DOHH2 (cell line): Measurements from ENCODE around the gene ZBTB16.

Experiments
- EZH2phosphoT487 ChIP-seq: fragments of 200-600 bp; sonication (generic); IDR thresholded peaks from 2 replicates; pipeline ENCODE4 v1.6.1; 2017; ENCODE audit warnings: borderline replicate concordance, mild to moderate bottlenecking, antibody characterized with exemption, low read length, moderate library complexity, mixed read lengths
- TF ChIP-seq, protein P1 (sequence below): fragments of 200-600 bp; sonication (generic); IDR thresholded peaks from one replicate; pipeline ENCODE4 v1.5.1; 2014; ENCODE audit warnings: antibody characterized with exemption, mild to moderate bottlenecking, low read depth, low read length; ENCODE audit not compliant: poor library complexity, severe bottlenecking

DNA sequence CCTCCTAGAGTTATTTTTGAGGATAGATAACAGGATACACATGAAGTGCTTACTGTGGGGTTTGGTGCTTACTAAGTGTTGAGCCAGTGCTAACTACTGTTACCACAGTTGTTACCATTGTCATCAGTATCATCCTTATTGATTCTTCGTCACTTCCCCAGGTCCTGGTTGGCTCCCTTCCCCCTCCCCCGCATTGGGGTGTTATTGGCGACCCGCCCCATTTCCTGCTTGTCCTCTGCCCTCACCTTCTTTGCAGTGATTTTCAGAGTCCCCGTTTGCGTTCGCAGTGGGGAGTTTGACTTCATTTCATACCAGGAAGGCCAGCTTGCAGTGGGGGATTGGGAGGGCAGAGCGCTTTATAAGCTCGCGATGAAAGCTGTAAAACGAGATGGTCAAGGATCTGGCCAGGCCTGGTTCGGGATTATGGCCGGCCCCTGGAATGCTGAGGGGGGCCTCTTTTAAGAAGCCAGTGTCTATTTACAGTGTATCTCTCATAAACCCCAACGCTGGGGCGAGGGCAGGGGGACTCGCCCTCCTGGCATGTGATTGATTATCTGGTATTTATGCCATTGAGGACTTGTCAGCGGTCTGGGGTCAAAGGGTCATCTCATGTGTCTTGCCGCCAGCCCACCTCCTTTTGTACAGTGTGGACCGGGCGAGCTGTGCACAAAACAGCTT lies 152.1 kb downstream of the ZBTB16 start:
- TF ChIP-seq, protein P1, sequence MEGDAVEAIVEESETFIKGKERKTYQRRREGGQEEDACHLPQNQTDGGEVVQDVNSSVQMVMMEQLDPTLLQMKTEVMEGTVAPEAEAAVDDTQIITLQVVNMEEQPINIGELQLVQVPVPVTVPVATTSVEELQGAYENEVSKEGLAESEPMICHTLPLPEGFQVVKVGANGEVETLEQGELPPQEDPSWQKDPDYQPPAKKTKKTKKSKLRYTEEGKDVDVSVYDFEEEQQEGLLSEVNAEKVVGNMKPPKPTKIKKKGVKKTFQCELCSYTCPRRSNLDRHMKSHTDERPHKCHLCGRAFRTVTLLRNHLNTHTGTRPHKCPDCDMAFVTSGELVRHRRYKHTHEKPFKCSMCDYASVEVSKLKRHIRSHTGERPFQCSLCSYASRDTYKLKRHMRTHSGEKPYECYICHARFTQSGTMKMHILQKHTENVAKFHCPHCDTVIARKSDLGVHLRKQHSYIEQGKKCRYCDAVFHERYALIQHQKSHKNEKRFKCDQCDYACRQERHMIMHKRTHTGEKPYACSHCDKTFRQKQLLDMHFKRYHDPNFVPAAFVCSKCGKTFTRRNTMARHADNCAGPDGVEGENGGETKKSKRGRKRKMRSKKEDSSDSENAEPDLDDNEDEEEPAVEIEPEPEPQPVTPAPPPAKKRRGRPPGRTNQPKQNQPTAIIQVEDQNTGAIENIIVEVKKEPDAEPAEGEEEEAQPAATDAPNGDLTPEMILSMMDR = no peak
- TF ChIP-seq EZH2phosphoT487 = no peak
